ENCODE data around the gene GGTA1.
"Not testable (repeated sequence)": the region's sequence is repeated elsewhere in the genome, so short reads cannot be mapped to it uniquely, and the experiment has no call there.

GGTA1 gene

GRCh38 chr9:121498487-121499176 lies 1.0 kb downstream of the GGTA1 start:
- DNase-seq = peak; percentile 53

GRCh38 chr9:121498150-121498486 lies 1.5 kb downstream of the GGTA1 start:
- DNase-seq = peak; percentile 69

- DNase-seq = no peak
Measured at GRCh38 chr9:121495976-121496375, 3.7 kb downstream of the GGTA1 start.

- DNase-seq = no peak
Measured at GRCh38 chr9:121494192-121494591, 5.5 kb downstream of the GGTA1 start.

- peak; percentile 41 for DNase-seq
Measured at GRCh38 chr9:121491111-121491510, 8.5 kb downstream of the GGTA1 start.

GRCh38 chr9:121489344-121489743 lies 10.3 kb downstream of the GGTA1 start:
- DNase-seq = no peak

GRCh38 chr9:121486043-121486442 lies 13.6 kb downstream of the GGTA1 start:
- DNase-seq = no peak

GRCh38 chr9:121485623-121486022 lies 14.0 kb downstream of the GGTA1 start:
- DNase-seq = no peak

GRCh38 chr9:121484651-121485446 lies 14.8 kb downstream of the GGTA1 start:
- DNase-seq = no peak

GRCh38 chr9:121483473-121484031 lies 16.1 kb downstream of the GGTA1 start:
- no peak for DNase-seq

- DNase-seq = no peak
Measured at GRCh38 chr9:121483049-121483448, 16.6 kb downstream of the GGTA1 start.

GRCh38 chr9:121478816-121479676 lies 20.6 kb downstream of the GGTA1 start:
- DNase-seq = no peak

GRCh38 chr9:121476156-121476555 lies 23.5 kb downstream of the GGTA1 start:
- DNase-seq = no peak

- DNase-seq = no peak
Measured at GRCh38 chr9:121474231-121474947, 25.3 kb downstream of the GGTA1 start.

GRCh38 chr9:121473229-121473628 lies 26.4 kb downstream of the GGTA1 start:
- no peak for DNase-seq

GRCh38 chr9:121472446-121472845 lies 27.2 kb downstream of the GGTA1 start:
- no peak for DNase-seq

- DNase-seq = no peak
Measured at GRCh38 chr9:121466142-121466541, 33.5 kb downstream of the GGTA1 start.

GRCh38 chr9:121464968-121465367 lies 34.7 kb downstream of the GGTA1 start:
- no peak for DNase-seq

GRCh38 chr9:121463026-121463807 lies 36.4 kb downstream of the GGTA1 start:
- no peak for DNase-seq

- DNase-seq = no peak
Measured at GRCh38 chr9:121459513-121459912, 40.1 kb downstream of the GGTA1 start.

- not testable (repeated sequence) for DNase-seq
Measured at GRCh38 chr9:121458449-121458848, 41.2 kb downstream of the GGTA1 start.
